A673 (cell line): ENCODE results near the gene WDCP. TPM values are rescaled to one million over a fixed set of nuclear protein-coding genes. Genes with fewer than 3 reads are reported as not detected.

Experiments
- BruUV-seq: library from RNA; stranded (reverse); fragments of 400-500 nt; replicated peaks from 2 replicates; lab custom pipeline; 2021; lab: Mats Ljungman, UMichigan
- CTCF ChIA-PET: fragments of 300-600 bp; sonication (Branson Sonifier 250); formaldehyde crosslinking; loops from one replicate; lab custom pipeline; 2022; ENCODE audit warnings: antibody characterized with exemption; lab: Charles Lee
- POLR2A ChIA-PET: fragments of 300-600 bp; sonication (Branson Sonifier 250); formaldehyde crosslinking; loops from one replicate; lab custom pipeline; 2022; ENCODE audit warnings: antibody characterized with exemption; ENCODE audit not compliant: low non-redundant PET; lab: Charles Lee
- DNase-seq: peaks from one replicate; pipeline ENCODE4 v3.0.0-alpha.2; 2015; ENCODE audit warnings: low spot score
- H3K27ac ChIP-seq: fragments of 200-600 bp; sonication (generic); 2 replicates; pipeline ENCODE4 v1.5.1; 2016; ENCODE audit warnings: mixed run types, low read depth, mild to moderate bottlenecking, mixed read lengths, antibody characterized with exemption, low read length; ENCODE audit not compliant: poor library complexity, severe bottlenecking
- H3K27me3 ChIP-seq: fragments of 200-600 bp; sonication (generic); replicated peaks from 2 replicates; pipeline ENCODE4 v1.6.1; 2017; ENCODE audit warnings: mixed run types, low read depth, mild to moderate bottlenecking, mixed read lengths, antibody characterized with exemption, low read length; ENCODE audit not compliant: insufficient read depth, poor library complexity
- H3K36me3 ChIP-seq: fragments of 200-600 bp; sonication (generic); 2 replicates; pipeline ENCODE4 v1.6.1; 2016; ENCODE audit warnings: mixed run types, mild to moderate bottlenecking, mixed read lengths, antibody characterized with exemption, low read length; ENCODE audit not compliant: insufficient read depth, poor library complexity, severe bottlenecking
- H3K4me1 ChIP-seq: fragments of 200-600 bp; sonication (generic); 2 replicates; pipeline ENCODE4 v1.6.1; 2017; ENCODE audit warnings: mixed run types, mild to moderate bottlenecking, mixed read lengths, antibody characterized with exemption, low read length; ENCODE audit not compliant: insufficient read depth, poor library complexity, severe bottlenecking
- H3K4me3 ChIP-seq: fragments of 200-600 bp; sonication (generic); 2 replicates; pipeline ENCODE4 v1.5.1; 2016; ENCODE audit warnings: low read depth, mixed run types, mild to moderate bottlenecking, mixed read lengths, low read length; ENCODE audit not compliant: poor library complexity, severe bottlenecking
- H3K9me3 ChIP-seq: fragments of 200-600 bp; sonication (generic); 2 replicates; pipeline ENCODE4 v1.6.1; 2016; ENCODE audit warnings: mixed run types, low read depth, mild to moderate bottlenecking, mixed read lengths, antibody characterized with exemption, low read length; ENCODE audit not compliant: poor library complexity, severe bottlenecking
- EZH2 ChIP-seq: fragments of 200-600 bp; sonication (generic); IDR thresholded peaks from 2 replicates; pipeline ENCODE4 v1.6.1; 2017; ENCODE audit warnings: borderline replicate concordance, low read depth, mild to moderate bottlenecking, mixed read lengths, antibody characterized with exemption, low read length; ENCODE audit not compliant: poor library complexity, severe bottlenecking
- intact Hi-C: fragments of 100-400 bp; cut with micrococcal nuclease; formaldehyde crosslinking; loops from one replicate; pipeline ENCODE4 v1.10.0; 2022; ENCODE audit not compliant: unreplicated experiment
- total RNA-seq: library from RNA; stranded (reverse); gene quantifications from 2 replicates; pipeline ENCODE4 v1.2.3, GENCODE V29; 2021
- TF ChIP-seq, protein P1 (sequence below): fragments of 300-800, 200-600 bp; sonication (generic); conservative IDR thresholded peaks from 2 replicates; pipeline ENCODE4 v1.5.1; 2017; ENCODE audit warnings: low read depth, mild to moderate bottlenecking, antibody characterized with exemption, low read length, moderate library complexity, mixed read lengths

WDCP gene
- total RNA-seq, 1 experiment from 2014 or later: 30.8 TPM

GRCh38 chr2:24009680-24010476, 37.3 kb downstream of the WDCP start, which contains the start of gene MFSD2B:
Gene MFSD2B, plus strand, starts transcription at chr2:24010085. Its CDS starts 12 bp downstream, at chr2:24010097.
- ChIA-PET CTCF (no interaction called here), POLR2A (no interaction called here)
- Histone ChIP-seq H3K27ac (no peak within 1 kb of the TSS), H3K27me3 (no peaks in the 10 kb centered on the region), H3K4me3 (peak within 1 kb of the TSS; percentile 41), H3K9me3 (no peaks in the 10 kb centered on the region), H3K4me1 (no peaks in the 10 kb centered on the region), H3K36me3 (no peaks in the 10 kb centered on the region)
- BruUV-seq: no TSS peak
- TF ChIP-seq, protein P1, sequence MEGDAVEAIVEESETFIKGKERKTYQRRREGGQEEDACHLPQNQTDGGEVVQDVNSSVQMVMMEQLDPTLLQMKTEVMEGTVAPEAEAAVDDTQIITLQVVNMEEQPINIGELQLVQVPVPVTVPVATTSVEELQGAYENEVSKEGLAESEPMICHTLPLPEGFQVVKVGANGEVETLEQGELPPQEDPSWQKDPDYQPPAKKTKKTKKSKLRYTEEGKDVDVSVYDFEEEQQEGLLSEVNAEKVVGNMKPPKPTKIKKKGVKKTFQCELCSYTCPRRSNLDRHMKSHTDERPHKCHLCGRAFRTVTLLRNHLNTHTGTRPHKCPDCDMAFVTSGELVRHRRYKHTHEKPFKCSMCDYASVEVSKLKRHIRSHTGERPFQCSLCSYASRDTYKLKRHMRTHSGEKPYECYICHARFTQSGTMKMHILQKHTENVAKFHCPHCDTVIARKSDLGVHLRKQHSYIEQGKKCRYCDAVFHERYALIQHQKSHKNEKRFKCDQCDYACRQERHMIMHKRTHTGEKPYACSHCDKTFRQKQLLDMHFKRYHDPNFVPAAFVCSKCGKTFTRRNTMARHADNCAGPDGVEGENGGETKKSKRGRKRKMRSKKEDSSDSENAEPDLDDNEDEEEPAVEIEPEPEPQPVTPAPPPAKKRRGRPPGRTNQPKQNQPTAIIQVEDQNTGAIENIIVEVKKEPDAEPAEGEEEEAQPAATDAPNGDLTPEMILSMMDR: no peak
- no peak for TF ChIP-seq EZH2
- intact Hi-C loops: no loop called here
- no peak for DNase-seq

GRCh38 chr2:24009367-24009679, 37.9 kb downstream of the WDCP start:
- H3K4me1 ChIP-seq: no peaks in the 10 kb centered on the region
- CTCF ChIA-PET: no interaction called here
- intact Hi-C loops: no loop called here
- no peak overlapping the region for H3K27ac ChIP-seq
- no peak for TF ChIP-seq EZH2
- TF ChIP-seq, protein P1: no peak
- DNase-seq: no peak
- POLR2A ChIA-PET: no interaction called here
- H3K4me3 ChIP-seq: no peak overlapping the region
- H3K36me3 ChIP-seq: no peaks in the 10 kb centered on the region
- no TSS peak for BruUV-seq
- no peaks in the 10 kb centered on the region for H3K27me3 ChIP-seq
- no peaks in the 10 kb centered on the region for H3K9me3 ChIP-seq

GRCh38 chr2:24008672-24009366, 38.4 kb downstream of the WDCP start:
- DNase-seq: no peak
- H3K4me3 ChIP-seq: no peak overlapping the region
- no TSS peak for BruUV-seq
- ChIA-PET POLR2A (no interaction called here), CTCF (no interaction called here)
- no peak overlapping the region for H3K27ac ChIP-seq
- H3K27me3 ChIP-seq: no peaks in the 10 kb centered on the region
- intact Hi-C loops: no loop called here
- H3K9me3 ChIP-seq: no peaks in the 10 kb centered on the region
- H3K36me3 ChIP-seq: no peaks in the 10 kb centered on the region
- no peaks in the 10 kb centered on the region for H3K4me1 ChIP-seq
- TF ChIP-seq EZH2: no peak
- TF ChIP-seq, protein P1: no peak
